SK-N-SH treated with all-trans-retinoic acid at 6 μM for 48 hours (cell line): Measurements from ENCODE around the gene SHC4.

Experiments used
- ATAC-seq: fragments of 200-7000 bp; cut with Tn5 transposase; 3 replicates; pipeline ENCODE4 v1.9.1; 2020; ENCODE audit warnings: mild to moderate bottlenecking, moderate library complexity
- ARNTL ChIP-seq: fragments of 450-650 bp; formaldehyde crosslinking; IDR thresholded peaks from 2 replicates; pipeline ENCODE4 v1.5.0; 2020; ENCODE audit warnings: low read depth, mild to moderate bottlenecking, moderate library complexity, borderline replicate concordance
- BACH2 ChIP-seq: fragments of 250-450 bp; sonication (Bioruptor Pico); IDR thresholded peaks from 2 replicates; pipeline ENCODE4 v1.9.0; 2021; ENCODE audit warnings: mild to moderate bottlenecking, borderline replicate concordance
- CSDC2 ChIP-seq: fragments of 250-450 bp; sonication (Bioruptor Pico); IDR thresholded peaks from 2 replicates; pipeline ENCODE4 v1.5.0; 2020; ENCODE audit warnings: mild to moderate bottlenecking, moderate library complexity
- ESRRG ChIP-seq: fragments of 250-450 bp; sonication (Bioruptor Pico); IDR thresholded peaks from 2 replicates; pipeline ENCODE4 v1.6.1; 2021; ENCODE audit warnings: mild to moderate bottlenecking
- GLIS3 ChIP-seq: fragments of 250-450 bp; sonication (Bioruptor Pico); IDR thresholded peaks from 2 replicates; pipeline ENCODE4 v1.5.0; 2020; ENCODE audit warnings: mild to moderate bottlenecking, moderate library complexity
- OSR1 ChIP-seq: fragments of 250-450 bp; sonication (Bioruptor Pico); IDR thresholded peaks from 2 replicates; pipeline ENCODE4 v1.8.0; 2022; ENCODE audit warnings: moderate library complexity, mild to moderate bottlenecking, inconsistent platforms
- POU6F1 ChIP-seq: fragments of 250-450 bp; sonication (Bioruptor Pico); IDR thresholded peaks from 2 replicates; pipeline ENCODE4 v1.8.0; 2021; ENCODE audit warnings: low read depth, mild to moderate bottlenecking, moderate library complexity, borderline replicate concordance
- PPARA ChIP-seq: fragments of 250-450 bp; sonication (Bioruptor Pico); IDR thresholded peaks from 2 replicates; pipeline ENCODE4 v1.5.0; 2020; ENCODE audit warnings: mild to moderate bottlenecking, borderline replicate concordance
- RARB ChIP-seq: fragments of 250-450 bp; sonication (Bioruptor Pico); IDR thresholded peaks from 2 replicates; pipeline ENCODE4 v1.8.0; 2021; ENCODE audit warnings: mild to moderate bottlenecking, moderate library complexity
- SNAI2 ChIP-seq: fragments of 250-450 bp; sonication (Bioruptor Pico); IDR thresholded peaks from 2 replicates; pipeline ENCODE4 v1.5.0; 2020; ENCODE audit warnings: mild to moderate bottlenecking, moderate library complexity
- TCF4 ChIP-seq: fragments of 250-450 bp; sonication (Bioruptor Pico); IDR thresholded peaks from 2 replicates; pipeline ENCODE4 v1.8.0; 2021; ENCODE audit warnings: mild to moderate bottlenecking, moderate library complexity, borderline replicate concordance
- TOX ChIP-seq: fragments of 250-450 bp; sonication (Bioruptor Pico); IDR thresholded peaks from 2 replicates; pipeline ENCODE4 v1.8.0; 2021; ENCODE audit warnings: mild to moderate bottlenecking, moderate library complexity, borderline replicate concordance
- TSHZ2 ChIP-seq: fragments of 250-450 bp; sonication (Bioruptor Pico); IDR thresholded peaks from 2 replicates; pipeline ENCODE4 v1.5.0; 2020; ENCODE audit warnings: mild to moderate bottlenecking, moderate library complexity
- ZC3H10 ChIP-seq: fragments of 250-450 bp; sonication (Bioruptor Pico); IDR thresholded peaks from 2 replicates; pipeline ENCODE4 v1.5.1; 2021; ENCODE audit warnings: mild to moderate bottlenecking, moderate library complexity
- ZFP3 ChIP-seq: fragments of 250-450 bp; sonication (Bioruptor Pico); IDR thresholded peaks from 2 replicates; pipeline ENCODE4 v1.5.0; 2020; ENCODE audit warnings: mild to moderate bottlenecking, moderate library complexity
- ZFP30 ChIP-seq: fragments of 450-650 bp; formaldehyde crosslinking; IDR thresholded peaks from 2 replicates; pipeline ENCODE4 v1.5.0; 2022; ENCODE audit warnings: mild to moderate bottlenecking, moderate library complexity
- ZNF565 ChIP-seq: fragments of 450-650 bp; formaldehyde crosslinking; conservative IDR thresholded peaks from 2 replicates; pipeline ENCODE4 v1.5.0; 2020; ENCODE audit warnings: low read depth, mild to moderate bottlenecking, moderate library complexity
- ZNF70 ChIP-seq: fragments of 450-650 bp; formaldehyde crosslinking; IDR thresholded peaks from 2 replicates; pipeline ENCODE4 v1.5.0; 2020; ENCODE audit warnings: mild to moderate bottlenecking, moderate library complexity
- ZNF8 ChIP-seq: fragments of 450-650 bp; formaldehyde crosslinking; IDR thresholded peaks from 2 replicates; pipeline ENCODE4 v1.5.0; 2020; ENCODE audit warnings: mild to moderate bottlenecking, moderate library complexity
- TF ChIP-seq, protein P1 (sequence below): fragments of 250-450 bp; sonication (Bioruptor Pico); IDR thresholded peaks from 2 replicates; pipeline ENCODE4 v1.8.0; 2020; ENCODE audit warnings: mild to moderate bottlenecking, moderate library complexity, borderline replicate concordance
- TF ChIP-seq, protein P2 (sequence below): fragments of 250-450 bp; sonication (Bioruptor Pico); IDR thresholded peaks from 2 replicates; pipeline ENCODE4 v1.5.1; 2021; ENCODE audit warnings: mild to moderate bottlenecking, moderate library complexity
- TF ChIP-seq, protein P3 (sequence below): fragments of 250-450 bp; sonication (Bioruptor Pico); IDR thresholded peaks from 2 replicates; pipeline ENCODE4 v1.5.1; 2020; ENCODE audit warnings: low read depth, mild to moderate bottlenecking, moderate library complexity

The SHC4 gene

GRCh38 chr15:48993380-48993779 is 29.7 kb upstream of the SHC4 start:
- TF ChIP-seq ZNF70 (CRISPR knock-in tag), result no peak
- peak; percentile 71 for TF ChIP-seq TCF4 (CRISPR knock-in tag)
- peak; percentile 36; the same call in 1 of the 3 replicates for ATAC-seq

- ATAC-seq, result no peak
- TF ChIP-seq TOX (no peak), ZNF8 (CRISPR knock-in tag) (no peak), ARNTL (CRISPR knock-in tag) (no peak), CSDC2 (CRISPR knock-in tag) (no peak), TCF4 (CRISPR knock-in tag) (no peak), ZNF70 (CRISPR knock-in tag) (no peak), PPARA (CRISPR knock-in tag) (no peak), ZC3H10 (no peak), RARB (no peak), GLIS3 (CRISPR knock-in tag) (no peak), ESRRG (CRISPR knock-in tag) (no peak), ZNF565 (CRISPR knock-in tag) (no peak), ZFP3 (no peak), SNAI2 (CRISPR knock-in tag) (no peak), ZFP30 (CRISPR knock-in tag) (no peak), BACH2 (CRISPR knock-in tag) (no peak), TSHZ2 (CRISPR knock-in tag) (no peak)
- TF ChIP-seq, protein P1, sequence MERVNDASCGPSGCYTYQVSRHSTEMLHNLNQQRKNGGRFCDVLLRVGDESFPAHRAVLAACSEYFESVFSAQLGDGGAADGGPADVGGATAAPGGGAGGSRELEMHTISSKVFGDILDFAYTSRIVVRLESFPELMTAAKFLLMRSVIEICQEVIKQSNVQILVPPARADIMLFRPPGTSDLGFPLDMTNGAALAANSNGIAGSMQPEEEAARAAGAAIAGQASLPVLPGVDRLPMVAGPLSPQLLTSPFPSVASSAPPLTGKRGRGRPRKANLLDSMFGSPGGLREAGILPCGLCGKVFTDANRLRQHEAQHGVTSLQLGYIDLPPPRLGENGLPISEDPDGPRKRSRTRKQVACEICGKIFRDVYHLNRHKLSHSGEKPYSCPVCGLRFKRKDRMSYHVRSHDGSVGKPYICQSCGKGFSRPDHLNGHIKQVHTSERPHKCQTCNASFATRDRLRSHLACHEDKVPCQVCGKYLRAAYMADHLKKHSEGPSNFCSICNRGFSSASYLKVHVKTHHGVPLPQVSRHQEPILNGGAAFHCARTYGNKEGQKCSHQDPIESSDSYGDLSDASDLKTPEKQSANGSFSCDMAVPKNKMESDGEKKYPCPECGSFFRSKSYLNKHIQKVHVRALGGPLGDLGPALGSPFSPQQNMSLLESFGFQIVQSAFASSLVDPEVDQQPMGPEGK (CRISPR knock-in tag), result no peak
- TF ChIP-seq, protein P2, sequence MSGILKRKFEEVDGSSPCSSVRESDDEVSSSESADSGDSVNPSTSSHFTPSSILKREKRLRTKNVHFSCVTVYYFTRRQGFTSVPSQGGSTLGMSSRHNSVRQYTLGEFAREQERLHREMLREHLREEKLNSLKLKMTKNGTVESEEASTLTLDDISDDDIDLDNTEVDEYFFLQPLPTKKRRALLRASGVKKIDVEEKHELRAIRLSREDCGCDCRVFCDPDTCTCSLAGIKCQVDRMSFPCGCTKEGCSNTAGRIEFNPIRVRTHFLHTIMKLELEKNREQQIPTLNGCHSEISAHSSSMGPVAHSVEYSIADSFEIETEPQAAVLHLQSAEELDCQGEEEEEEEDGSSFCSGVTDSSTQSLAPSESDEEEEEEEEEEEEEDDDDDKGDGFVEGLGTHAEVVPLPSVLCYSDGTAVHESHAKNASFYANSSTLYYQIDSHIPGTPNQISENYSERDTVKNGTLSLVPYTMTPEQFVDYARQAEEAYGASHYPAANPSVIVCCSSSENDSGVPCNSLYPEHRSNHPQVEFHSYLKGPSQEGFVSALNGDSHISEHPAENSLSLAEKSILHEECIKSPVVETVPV (CRISPR knock-in tag), result no peak
- TF ChIP-seq, protein P3, sequence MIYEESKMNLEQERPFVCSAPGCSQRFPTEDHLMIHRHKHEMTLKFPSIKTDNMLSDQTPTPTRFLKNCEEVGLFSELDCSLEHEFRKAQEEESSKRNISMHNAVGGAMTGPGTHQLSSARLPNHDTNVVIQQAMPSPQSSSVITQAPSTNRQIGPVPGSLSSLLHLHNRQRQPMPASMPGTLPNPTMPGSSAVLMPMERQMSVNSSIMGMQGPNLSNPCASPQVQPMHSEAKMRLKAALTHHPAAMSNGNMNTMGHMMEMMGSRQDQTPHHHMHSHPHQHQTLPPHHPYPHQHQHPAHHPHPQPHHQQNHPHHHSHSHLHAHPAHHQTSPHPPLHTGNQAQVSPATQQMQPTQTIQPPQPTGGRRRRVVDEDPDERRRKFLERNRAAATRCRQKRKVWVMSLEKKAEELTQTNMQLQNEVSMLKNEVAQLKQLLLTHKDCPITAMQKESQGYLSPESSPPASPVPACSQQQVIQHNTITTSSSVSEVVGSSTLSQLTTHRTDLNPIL (CRISPR knock-in tag), result no peak
These were observed 28.8 kb upstream of the SHC4 start for GRCh38 chr15:48992545-48992944.

GRCh38 chr15:48992096-48992495 is 28.4 kb upstream of the SHC4 start:
- ATAC-seq, result no peak
- TF ChIP-seq RARB (no peak), TSHZ2 (CRISPR knock-in tag) (no peak), ZFP30 (CRISPR knock-in tag) (no peak), TCF4 (CRISPR knock-in tag) (no peak), BACH2 (CRISPR knock-in tag) (no peak), SNAI2 (CRISPR knock-in tag) (no peak), OSR1 (CRISPR knock-in tag) (no peak), ESRRG (CRISPR knock-in tag) (no peak), CSDC2 (CRISPR knock-in tag) (no peak), ZNF70 (CRISPR knock-in tag) (no peak), POU6F1 (CRISPR knock-in tag) (no peak), TOX (no peak)
- TF ChIP-seq, protein P2 (CRISPR knock-in tag), result no peak
- TF ChIP-seq, protein P1 (CRISPR knock-in tag), result no peak
